Measurements from ENCODE around the gene CENPX. TPM values are rescaled to one million over a fixed set of nuclear protein-coding genes. Genes with fewer than 3 reads are reported as not detected.
A peak's percentile ranks its signal among the peaks of the same experiment; 100 is the strongest.

CENPX gene
- total and polyA plus RNA-seq, 2 of the 13 experiments (the other 11 are each of a cell fraction or from before 2014, with no cell fraction given) = 92.7 to 170 TPM

GRCh38 chr17:82005701-82006348 lies 16.9 kb downstream of the CENPX start (continued):
- TF ChIP-seq, protein P1, sequence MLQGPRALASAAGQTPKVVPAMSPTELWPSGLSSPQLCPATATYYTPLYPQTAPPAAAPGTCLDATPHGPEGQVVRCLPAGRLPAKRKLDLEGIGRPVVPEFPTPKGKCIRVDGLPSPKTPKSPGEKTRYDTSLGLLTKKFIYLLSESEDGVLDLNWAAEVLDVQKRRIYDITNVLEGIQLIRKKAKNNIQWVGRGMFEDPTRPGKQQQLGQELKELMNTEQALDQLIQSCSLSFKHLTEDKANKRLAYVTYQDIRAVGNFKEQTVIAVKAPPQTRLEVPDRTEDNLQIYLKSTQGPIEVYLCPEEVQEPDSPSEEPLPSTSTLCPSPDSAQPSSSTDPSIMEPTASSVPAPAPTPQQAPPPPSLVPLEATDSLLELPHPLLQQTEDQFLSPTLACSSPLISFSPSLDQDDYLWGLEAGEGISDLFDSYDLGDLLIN (CRISPR knock-in tag; IDR thresholded peaks at IDR 0.05; ENCODE audit: borderline replicate concordance) = no peak
- no peak for TF ChIP-seq GATA4 (IDR thresholded peaks at IDR 0.05; ENCODE audit: borderline replicate concordance, low read depth)
- no peak for TF ChIP-seq NBN (conservative IDR thresholded peaks at IDR 0.05)
- no peak for TF ChIP-seq ZFP91 (CRISPR knock-in tag; IDR thresholded peaks at IDR 0.05; ENCODE audit: borderline replicate concordance)
- TF ChIP-seq BRCA1 (CRISPR knock-in tag; IDR thresholded peaks at IDR 0.05) = no peak
- peak in 1 of 2 experiments; percentile 28; a peak in 1 of 4 replicates for TF ChIP-seq POLR2A (IDR thresholded peaks at IDR 0.05; ENCODE audit: insufficient read depth in 1 of 2, low read depth in 2 of 2, low read length in 2 of 2)
- no peak; the same call in 1 of the 2 replicates for TF ChIP-seq HNRNPL (IDR thresholded peaks at IDR 0.05; ENCODE audit: low read depth, low read length)
- no peak for TF ChIP-seq ZNF761 (CRISPR knock-in tag; conservative IDR thresholded peaks at IDR 0.05)
- no peak for TF ChIP-seq SMAD9 (CRISPR knock-in tag; IDR thresholded peaks at IDR 0.05)
- no peak for TF ChIP-seq ZNF598 (CRISPR knock-in tag; IDR thresholded peaks at IDR 0.05; ENCODE audit: borderline replicate concordance)
- no peak for TF ChIP-seq ZGPAT (CRISPR knock-in tag; IDR thresholded peaks at IDR 0.05)
- no peak for TF ChIP-seq PRDM10 (CRISPR knock-in tag; IDR thresholded peaks at IDR 0.05; ENCODE audit: low read depth)
- TF ChIP-seq NR2C2 (CRISPR knock-in tag; IDR thresholded peaks at IDR 0.05; ENCODE audit: borderline replicate concordance) = no peak
- TF ChIP-seq ZNF780A (CRISPR knock-in tag; IDR thresholded peaks at IDR 0.05) = no peak
- peak; percentile 20 for TF ChIP-seq SRSF1 (optimal IDR thresholded peaks at IDR 0.05; ENCODE audit: low read depth, low read length)
- no peak for TF ChIP-seq ZNF614 (CRISPR knock-in tag; IDR thresholded peaks at IDR 0.05; ENCODE audit: borderline replicate concordance)
- TF ChIP-seq NR3C1 (CRISPR knock-in tag; IDR thresholded peaks at IDR 0.05) = no peak
- TF ChIP-seq REPIN1 (CRISPR knock-in tag; IDR thresholded peaks at IDR 0.05; ENCODE audit: borderline replicate concordance, low read depth) = no peak
- TF ChIP-seq HHEX (CRISPR knock-in tag; IDR thresholded peaks at IDR 0.05) = no peak
- TF ChIP-seq, protein P2, sequence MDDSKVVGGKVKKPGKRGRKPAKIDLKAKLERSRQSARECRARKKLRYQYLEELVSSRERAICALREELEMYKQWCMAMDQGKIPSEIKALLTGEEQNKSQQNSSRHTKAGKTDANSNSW (CRISPR knock-in tag; IDR thresholded peaks at IDR 0.05; ENCODE audit: borderline replicate concordance) = no peak
- TF ChIP-seq AGO1 (IDR thresholded peaks at IDR 0.05; ENCODE audit: low read depth, low read length, poor library complexity, severe bottlenecking) = peak; percentile 70
- TF ChIP-seq SRSF4 (IDR thresholded peaks at IDR 0.05; ENCODE audit: low read depth, low read length, poor library complexity, severe bottlenecking) = peak; percentile 39

Measured in HepG2 (cell line).